ENCODE data around the gene EFNA5.
"Not testable (repeated sequence)": the region's sequence is repeated elsewhere in the genome, so short reads cannot be mapped to it uniquely, and the experiment has no call there.

Gene EFNA5

DNA sequence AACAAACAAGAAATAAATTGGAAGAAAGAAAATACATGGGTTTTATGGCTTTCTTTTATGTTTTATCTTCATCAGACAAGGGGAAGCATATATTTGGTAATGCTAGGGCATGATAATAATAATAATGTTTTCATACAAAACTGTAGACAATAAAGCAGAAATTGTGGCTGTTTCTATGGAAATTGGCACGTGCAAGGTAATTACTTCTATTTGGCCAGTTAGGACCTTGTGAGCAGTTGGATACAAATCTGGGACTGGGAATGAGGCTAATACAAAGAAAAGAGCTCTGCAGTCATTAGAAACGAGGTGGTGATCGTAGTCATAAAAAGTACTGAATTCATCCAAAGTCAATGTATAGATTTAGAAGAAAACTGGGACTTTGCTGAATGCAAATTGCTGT lies 233.6 kb downstream of the EFNA5 start:
- no peak for DNase-seq (ENCODE audit: low read depth)
- no peak overlapping the region for H3K4me3 ChIP-seq (ENCODE audit: low read depth, low read length)
- TF ChIP-seq CTCF (IDR thresholded peaks at IDR 0.05; ENCODE audit: low read depth, low read length, missing control alignments): no peak

DNA sequence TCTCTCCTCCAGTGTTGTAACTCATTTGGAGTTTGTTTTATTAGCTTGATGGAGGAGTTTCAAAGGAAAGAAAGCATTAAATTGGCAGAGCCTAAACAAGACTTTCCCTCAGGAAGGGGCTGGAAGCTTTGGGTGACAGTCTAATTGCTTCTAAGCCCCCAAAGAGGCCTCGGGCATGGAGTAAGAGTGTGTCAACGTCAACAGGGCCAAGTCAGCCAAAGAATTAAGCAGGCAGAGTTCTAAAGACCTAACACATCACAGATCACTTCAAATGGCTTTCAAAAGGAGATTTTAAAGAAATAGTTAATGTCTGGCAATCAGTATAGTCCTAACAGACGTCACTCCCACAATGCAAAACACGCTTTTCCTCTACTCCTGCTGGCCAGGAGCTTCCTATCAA lies 234.5 kb downstream of the EFNA5 start:
- no peak for TF ChIP-seq CTCF (IDR thresholded peaks at IDR 0.05; ENCODE audit: low read depth, low read length, missing control alignments)
- DNase-seq (ENCODE audit: low read depth): no peak
- no peak overlapping the region for H3K4me3 ChIP-seq (ENCODE audit: low read depth, low read length)

DNA sequence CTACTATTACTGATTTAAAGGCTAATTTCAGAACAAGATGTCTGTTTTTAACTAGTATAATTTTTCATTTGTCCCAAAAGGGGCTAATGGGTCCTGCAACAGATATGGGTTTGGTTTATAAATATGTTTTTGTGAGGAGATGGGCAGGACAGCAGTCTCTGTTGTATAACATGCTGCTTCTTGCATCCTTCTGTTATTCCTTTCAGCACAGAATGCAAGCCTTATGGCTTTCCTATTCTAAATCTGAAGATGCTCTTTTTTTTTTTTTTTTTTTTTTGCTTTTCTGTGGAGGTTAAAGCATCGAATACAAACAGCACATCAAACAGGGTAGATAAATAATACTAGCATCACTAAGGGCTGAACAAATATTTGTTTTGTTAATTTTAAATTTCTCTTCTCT lies 235.7 kb downstream of the EFNA5 start:
- TF ChIP-seq CTCF (IDR thresholded peaks at IDR 0.05; ENCODE audit: low read depth, low read length, missing control alignments): no peak
- DNase-seq (ENCODE audit: low read depth): no peak

GRCh38 chr5:107433646-107434045 lies 237.1 kb downstream of the EFNA5 start:
- H3K4me3 ChIP-seq (ENCODE audit: low read depth, low read length); DNase-seq (ENCODE audit: low read depth): not testable (repeated sequence)

More for the DNA sequence above, 235.7 kb downstream of the EFNA5 start:
- H3K4me3 ChIP-seq (ENCODE audit: low read depth, low read length): no peak overlapping the region

DNA sequence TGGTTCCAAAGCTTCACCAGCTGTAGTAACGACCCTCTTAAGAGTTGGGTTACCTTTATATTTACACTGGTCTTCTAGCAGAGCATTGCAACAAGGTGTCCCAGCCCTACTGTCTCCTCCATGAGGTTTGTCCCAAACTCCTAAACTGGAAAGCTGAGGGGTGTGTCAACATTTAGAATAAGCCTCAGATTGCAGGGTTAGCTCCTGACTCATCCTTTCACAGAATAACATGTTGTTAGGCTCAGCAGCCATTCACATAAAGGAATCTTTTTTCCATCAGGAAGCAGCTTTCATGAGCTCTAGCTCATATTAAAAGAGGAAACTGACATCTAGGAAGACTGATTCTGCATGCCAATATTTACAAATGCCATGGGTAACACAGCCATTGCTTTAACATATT lies 238.7 kb downstream of the EFNA5 start:
- no peak for DNase-seq (ENCODE audit: low read depth)
- no peak overlapping the region for H3K4me3 ChIP-seq (ENCODE audit: low read depth, low read length)
- no peak for TF ChIP-seq CTCF (IDR thresholded peaks at IDR 0.05; ENCODE audit: low read depth, low read length, missing control alignments)

DNA sequence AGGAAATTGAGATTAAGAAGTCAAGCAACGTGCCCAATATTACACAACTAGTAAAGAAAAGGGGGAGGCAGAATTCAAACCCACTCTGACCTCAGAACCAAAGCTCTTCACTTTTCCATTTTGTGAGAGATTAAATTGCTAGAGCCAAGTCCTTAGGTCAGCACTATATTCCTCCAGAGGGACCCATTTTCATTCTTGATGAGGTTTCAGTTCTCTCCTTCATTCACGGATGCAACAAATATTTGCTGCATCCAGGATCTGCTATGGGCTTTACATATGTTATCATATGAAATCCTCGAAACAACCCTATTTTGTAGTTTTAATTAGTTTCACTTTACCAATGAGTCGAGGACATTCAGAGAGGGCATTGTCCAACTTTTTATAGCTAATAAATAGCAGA lies 239.2 kb downstream of the EFNA5 start:
- no peak overlapping the region for H3K4me3 ChIP-seq (ENCODE audit: low read depth, low read length)
- TF ChIP-seq CTCF (IDR thresholded peaks at IDR 0.05; ENCODE audit: low read depth, low read length, missing control alignments): no peak
- no peak for DNase-seq (ENCODE audit: low read depth)

GRCh38 chr5:107430071-107430625 lies 240.6 kb downstream of the EFNA5 start:
- TF ChIP-seq CTCF (IDR thresholded peaks at IDR 0.05; ENCODE audit: low read depth, low read length, missing control alignments): no peak
- no peak overlapping the region; the same call in 1 of the 2 replicates for H3K4me3 ChIP-seq (ENCODE audit: low read depth, low read length)
- no peak for DNase-seq (ENCODE audit: low read depth)

Measured in GM12864 (cell line).